K562 treated with DMSO at 1 percent for 12 hours (cell line): Measurements from ENCODE around the gene LRP8. TPM values are rescaled to one million over a fixed set of nuclear protein-coding genes. Genes with fewer than 3 reads are reported as not detected.

ENCODE experiments used
- total RNA-seq: library from RNA; unstranded; fragments of 300-600 nt; gene quantifications from 2 replicates; pipeline ENCODE4 v1.2.3, GENCODE V29; 2022; ENCODE audit not compliant: insufficient read depth

LRP8 gene
- total RNA-seq = 7.7 and 26.3 TPM in 2 replicates

GRCh38 chr1:53328009-53328461, at the start of gene LRP8:
TSS of gene LRP8 (minus strand) at chr1:53328070. CDS start at chr1:53327912, 158 bp downstream.

DNA sequence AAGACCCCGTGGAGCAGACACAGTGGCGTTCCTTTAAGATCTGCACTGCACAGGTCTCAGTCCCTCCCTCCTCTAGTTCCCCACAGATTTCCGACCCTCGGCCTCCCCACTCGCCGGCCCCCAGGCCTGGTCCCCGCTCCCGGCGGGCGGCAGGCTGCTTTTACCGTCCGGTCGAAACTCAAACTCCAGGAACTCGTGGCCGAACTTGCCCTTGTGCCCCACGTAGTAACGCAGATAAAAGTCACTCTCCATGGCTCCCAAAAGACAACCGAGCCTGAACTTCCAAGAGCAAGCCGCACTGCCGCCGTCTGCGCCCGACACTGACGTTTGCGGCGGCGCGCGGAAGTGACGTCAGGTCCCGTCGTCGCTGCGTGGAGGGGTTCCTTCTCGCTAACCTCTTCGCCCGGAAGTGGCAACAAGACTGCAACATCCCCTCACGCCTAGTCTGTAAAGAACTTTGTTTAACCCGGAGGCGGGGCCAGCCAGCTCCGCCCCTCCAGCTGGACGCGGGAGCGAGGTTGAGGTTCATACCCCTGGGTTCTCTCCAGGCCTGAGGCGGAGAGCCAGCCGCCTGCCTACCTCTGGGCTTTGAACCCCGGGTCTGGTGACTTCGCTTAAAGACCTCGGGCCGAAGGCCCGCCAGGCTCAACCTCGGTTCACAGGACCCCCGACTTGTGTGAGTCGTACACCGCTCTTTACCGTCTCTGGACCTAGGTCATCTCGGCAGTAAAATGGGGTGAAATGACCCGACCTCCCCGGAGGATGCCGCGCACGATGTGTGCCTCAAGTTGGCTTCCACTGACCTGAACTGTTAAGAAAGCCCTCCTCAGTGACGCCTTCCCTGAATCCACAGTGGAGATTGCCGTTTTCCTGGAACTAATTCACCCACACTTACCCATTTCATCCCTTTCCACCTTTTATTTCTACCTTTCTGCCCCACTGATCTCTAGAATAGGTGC, 89.4 kb downstream of the LRP8 start, which contains the start of gene MAGOH:
Gene MAGOH, minus strand, starts transcription at position 322 of the 959 bp plus-strand sequence. Its CDS starts 70 bp downstream, at position 252.

DNA sequence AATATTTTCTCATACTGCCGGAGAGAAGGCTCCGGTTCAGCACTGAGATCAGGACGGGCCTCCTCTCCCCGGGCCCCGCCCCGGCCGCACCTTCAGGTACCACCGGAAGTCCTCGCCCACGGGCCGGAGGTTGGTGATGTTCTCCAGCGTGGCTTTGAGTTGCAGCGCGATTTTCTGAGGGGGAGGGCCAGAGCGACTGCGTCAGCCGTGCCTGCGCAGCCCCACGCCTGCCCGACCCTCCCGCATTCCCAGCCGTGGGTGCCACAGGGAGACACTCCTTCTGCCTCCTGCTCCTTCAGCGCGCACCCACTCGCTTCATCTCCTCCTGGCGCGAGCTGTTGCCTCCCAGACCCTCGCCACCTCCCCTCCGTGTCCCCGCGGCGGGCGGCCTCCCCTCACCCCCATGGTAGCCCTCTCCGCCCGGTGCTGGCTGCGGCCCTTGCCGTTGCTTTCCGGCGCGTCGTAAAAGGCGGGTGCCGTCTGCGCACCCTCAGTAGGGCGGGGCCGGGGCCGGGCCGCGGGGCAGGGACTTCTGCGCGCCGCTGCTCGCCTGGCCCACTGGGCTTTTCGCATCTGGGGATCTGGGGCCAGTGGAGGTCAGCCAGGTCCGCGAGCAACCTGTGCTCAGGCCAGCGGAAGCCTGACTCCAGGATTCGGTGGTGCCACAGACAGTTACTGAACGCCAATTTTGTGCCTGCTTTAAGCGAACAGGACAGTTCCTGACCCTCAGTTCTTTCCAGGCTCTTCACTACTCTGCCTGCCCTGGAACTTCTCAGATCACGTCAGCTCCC, 107.5 kb downstream of the LRP8 start, which contains the start of gene CZIB:
Gene CZIB, minus strand, starts transcription at position 464 of the 791 bp plus-strand sequence. Its CDS starts 59 bp downstream, at position 405.

GRCh38 chr1:53196485-53197290, 131.2 kb downstream of the LRP8 start, which contains the start of gene CPT2:
TSS of gene CPT2 (plus strand) at chr1:53196824. CDS start at chr1:53196944, 120 bp downstream.

Other genes starting within 250 kb of the LRP8 start
- not detected in 2 replicates for gene SLC1A7, start 185.4 kb downstream of the LRP8 start, total RNA-seq
- 20.4 and 41.4 TPM in 2 replicates for gene CPT2, start 131.2 kb downstream of the LRP8 start, total RNA-seq
- gene CZIB, start 107.4 kb downstream of the LRP8 start, total RNA-seq = 65.3 and 74.4 TPM in 2 replicates
- gene MAGOH, start 89.6 kb downstream of the LRP8 start, total RNA-seq = 102 and 104 TPM in 2 replicates
- gene DMRTB1, start 131.3 kb upstream of the LRP8 start, total RNA-seq = not detected in 2 replicates